Posterior cingulate gyrus (tissue), 11 donors: Measurements from ENCODE around the gene DOCK4.
A peak's percentile ranks its signal among the peaks of the same experiment; 100 is the strongest.
"Not testable (repeated sequence)": the region's sequence is repeated elsewhere in the genome, so short reads cannot be mapped to it uniquely, and the experiment has no call there.

ENCODE experiments used
- DNase-seq, 10 donors: peaks; one replicate each; pipeline versions ENCODE4 v3.0.0 to v3.0.0-alpha.2; 2020 to 2021; ENCODE audit warnings: mixed read lengths in 3 of 10
- intact Hi-C: fragments of 100-400 bp; cut with DNase I; formaldehyde crosslinking; loops from one replicate; pipeline ENCODE4 v1.15.1; 2023

Gene DOCK4

GRCh38 chr7:112206238-112206990, at the start of gene DOCK4, which contains the start of gene ZNF277:
Gene DOCK4, minus strand, starts transcription at chr7:112206399. Its CDS starts 261 bp downstream, at chr7:112206138.
Gene ZNF277, plus strand, starts transcription at chr7:112206695. Its CDS starts 22 bp downstream, at chr7:112206717.
- intact Hi-C loops = loop anchor here (5.0 to 10.0 kb wide), 4 partner anchors 44 to 452 kb away; no protein-coding TSS in a partner anchor
- DNase-seq = peak; percentile 99 to 100 (median 99)

- intact Hi-C loops = no loop called here
- no peak for DNase-seq
These were observed 49.2 kb upstream of the DOCK4 start for GRCh38 chr7:112255388-112255720.

GRCh38 chr7:112254709-112255387, 48.6 kb upstream of the DOCK4 start:
- intact Hi-C loops = no loop called here
- DNase-seq = no peak

- DNase-seq = no peak
- intact Hi-C loops = no loop called here
These were observed 48.0 kb upstream of the DOCK4 start for GRCh38 chr7:112254156-112254555.

- DNase-seq = no peak
- intact Hi-C loops = no loop called here
These were observed 46.5 kb upstream of the DOCK4 start for GRCh38 chr7:112252691-112253090.

GRCh38 chr7:112252141-112252540, 45.9 kb upstream of the DOCK4 start:
- intact Hi-C loops = no loop called here
- no peak for DNase-seq

GRCh38 chr7:112249967-112250366, 43.8 kb upstream of the DOCK4 start:
- DNase-seq, intact Hi-C loops: not testable (repeated sequence)

- no peak for DNase-seq
- intact Hi-C loops = no loop called here
These were observed 42.4 kb upstream of the DOCK4 start for GRCh38 chr7:112248598-112248997.

GRCh38 chr7:112238852-112239610, 32.8 kb upstream of the DOCK4 start:
- intact Hi-C loops = no loop called here
- no peak for DNase-seq

- intact Hi-C loops = no loop called here
These were observed 32.1 kb upstream of the DOCK4 start for GRCh38 chr7:112238330-112238729.

GRCh38 chr7:112236597-112236996, 30.4 kb upstream of the DOCK4 start:
- intact Hi-C loops = no loop called here
- DNase-seq = no peak

More at GRCh38 chr7:112238330-112238729, 32.1 kb upstream of the DOCK4 start:
- DNase-seq = peak in 1 of 10 donors; percentile 72

GRCh38 chr7:112234147-112234546, 27.9 kb upstream of the DOCK4 start:
- intact Hi-C loops = no loop called here
- DNase-seq = no peak

- no peak for DNase-seq
- intact Hi-C loops = no loop called here
These were observed 27.0 kb upstream of the DOCK4 start for GRCh38 chr7:112233048-112233697.

- intact Hi-C loops = no loop called here
- no peak for DNase-seq
These were observed 26.2 kb upstream of the DOCK4 start for GRCh38 chr7:112232212-112232978.

GRCh38 chr7:112228632-112229031, 22.4 kb upstream of the DOCK4 start:
- intact Hi-C loops = no loop called here
- DNase-seq = no peak

- intact Hi-C loops = no loop called here
- no peak for DNase-seq
These were observed 20.6 kb upstream of the DOCK4 start for GRCh38 chr7:112226701-112227276.

- intact Hi-C loops = no loop called here
- DNase-seq = no peak
These were observed 18.8 kb upstream of the DOCK4 start for GRCh38 chr7:112225006-112225405.

GRCh38 chr7:112224186-112224585, 18.0 kb upstream of the DOCK4 start:
- intact Hi-C loops = no loop called here
- DNase-seq = no peak

- DNase-seq = no peak
- intact Hi-C loops = no loop called here
These were observed 17.1 kb upstream of the DOCK4 start for GRCh38 chr7:112223310-112223709.
